Limb (tissue), 2 donors: ENCODE measurements around the gene IRAK2.

Experiments
- DNase-seq, 2 donors: peaks; one replicate each; pipeline ENCODE4 v3.0.0-alpha.2; 2016; ENCODE audit errors: extremely low spot score in 2 of 2

The IRAK2 gene

DNA sequence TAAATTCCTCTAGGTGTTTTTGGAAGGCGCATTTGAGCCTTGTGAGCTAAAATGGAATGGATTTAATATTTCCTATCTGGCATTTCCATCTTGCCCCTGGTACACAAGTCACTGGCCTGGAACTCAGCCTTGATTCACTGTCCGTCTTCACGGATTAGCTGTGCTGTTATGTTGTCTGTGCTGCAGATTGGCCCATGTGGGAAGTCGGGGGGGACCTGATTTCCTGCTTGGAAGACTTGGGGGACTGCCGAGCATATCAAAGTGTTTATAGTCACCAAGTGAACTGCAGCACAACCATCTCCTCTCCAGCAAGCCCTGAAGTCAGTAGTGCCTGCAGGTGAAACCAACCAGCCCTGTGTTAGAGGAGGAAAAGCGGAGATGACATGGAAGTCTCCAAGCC, 115.9 kb downstream of the IRAK2 start:
- DNase-seq = no peak

DNA sequence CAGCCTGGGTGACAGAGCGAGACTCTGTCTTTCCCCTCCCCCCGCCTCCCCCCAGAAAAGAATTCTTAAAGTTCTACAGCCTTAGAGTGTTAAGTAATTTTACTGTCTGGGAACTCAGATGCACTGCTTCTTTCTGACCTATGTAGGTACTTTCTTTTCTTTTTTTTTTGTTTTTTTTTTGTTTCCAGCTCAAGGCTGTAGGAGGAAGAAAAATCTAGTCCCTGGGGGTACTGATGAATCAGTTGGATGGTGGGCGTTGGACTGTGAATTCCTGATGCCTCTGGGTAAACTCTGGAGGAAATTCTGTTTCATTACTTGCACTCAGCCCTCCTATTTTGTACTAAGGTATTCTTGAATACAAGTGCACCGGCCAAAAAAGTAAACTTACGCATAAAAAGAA, 117.2 kb downstream of the IRAK2 start:
- no peak for DNase-seq

DNA sequence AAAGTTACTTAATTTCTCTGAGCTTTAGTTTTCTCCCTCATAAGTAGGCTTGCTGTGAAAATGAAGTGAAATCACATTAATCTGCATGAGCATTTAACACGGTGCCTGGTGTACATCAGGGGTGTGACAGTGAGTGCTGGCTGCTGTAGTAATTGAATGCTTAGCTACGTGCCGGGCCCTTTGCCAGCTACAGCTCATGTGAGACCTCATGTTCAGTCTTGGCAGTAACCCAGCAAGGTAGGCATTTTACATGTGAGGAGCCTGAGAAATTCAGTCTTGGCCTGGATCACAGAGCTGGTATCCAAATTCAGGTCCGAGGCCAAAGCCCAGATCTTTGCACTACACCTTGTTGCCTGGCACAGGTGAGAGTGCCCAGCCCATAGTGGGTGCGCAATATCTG, 118.9 kb downstream of the IRAK2 start:
- no peak for DNase-seq

DNA sequence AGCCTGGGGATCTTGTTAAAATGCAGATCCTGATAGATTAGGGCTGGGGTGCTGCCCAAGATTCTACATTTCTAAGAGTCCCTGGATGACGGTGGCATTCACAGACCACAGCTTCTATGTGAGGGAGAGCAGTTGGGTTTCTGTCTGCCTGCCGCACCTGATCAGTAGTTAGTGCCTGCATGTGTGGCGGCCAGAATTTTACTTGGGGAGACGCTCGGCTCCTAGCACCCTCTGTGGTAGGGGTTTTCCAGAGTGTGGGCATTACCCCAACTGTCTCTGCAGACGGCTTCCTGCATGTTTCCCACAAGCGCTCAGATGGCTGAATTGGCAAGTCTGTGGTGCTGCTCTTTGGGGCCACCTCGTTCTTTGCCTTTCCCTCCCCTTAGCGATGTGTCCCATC, 119.8 kb downstream of the IRAK2 start:
- DNase-seq = no peak

DNA sequence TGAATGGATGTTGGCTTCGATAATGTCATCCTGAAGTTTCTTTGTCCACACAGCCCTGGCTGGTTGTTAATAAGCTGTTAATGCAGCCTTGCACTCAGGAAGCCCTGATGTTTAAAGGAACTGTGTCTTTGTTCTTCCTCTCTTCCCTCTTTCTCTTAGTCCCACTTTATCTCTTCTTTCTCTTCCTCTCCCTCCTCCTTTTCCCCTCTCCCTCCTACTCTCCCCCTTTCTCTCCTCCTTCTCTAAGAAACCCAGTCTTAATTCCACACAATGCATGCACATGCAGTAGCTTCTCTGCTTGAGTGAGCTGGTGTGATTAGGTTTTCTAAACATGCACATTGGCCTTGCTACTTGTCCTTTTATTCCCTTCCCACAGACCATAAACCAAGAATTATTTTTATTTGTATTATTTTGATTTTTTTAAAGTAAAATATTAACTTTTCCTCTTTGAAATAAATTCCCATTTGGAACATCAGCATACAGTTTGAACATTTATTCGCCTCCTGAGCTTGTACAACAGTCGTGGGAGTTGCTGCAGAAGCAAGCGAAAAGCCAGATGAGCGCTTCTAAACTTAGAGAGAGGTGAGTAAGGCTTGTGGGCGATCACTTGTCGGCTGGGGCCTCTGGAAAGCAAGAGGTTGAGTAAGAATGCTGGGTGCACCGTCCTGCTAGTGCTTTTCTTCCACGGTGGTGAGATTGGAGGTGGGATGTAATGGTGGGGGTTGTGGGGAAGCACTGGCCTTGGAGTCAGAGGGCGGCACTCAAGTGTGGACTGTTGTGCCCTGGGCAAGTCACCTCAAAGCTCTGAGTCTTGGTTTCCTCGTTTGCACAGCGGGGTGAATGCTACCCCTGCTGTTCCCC, 120.8 kb downstream of the IRAK2 start:
- no peak for DNase-seq

DNA sequence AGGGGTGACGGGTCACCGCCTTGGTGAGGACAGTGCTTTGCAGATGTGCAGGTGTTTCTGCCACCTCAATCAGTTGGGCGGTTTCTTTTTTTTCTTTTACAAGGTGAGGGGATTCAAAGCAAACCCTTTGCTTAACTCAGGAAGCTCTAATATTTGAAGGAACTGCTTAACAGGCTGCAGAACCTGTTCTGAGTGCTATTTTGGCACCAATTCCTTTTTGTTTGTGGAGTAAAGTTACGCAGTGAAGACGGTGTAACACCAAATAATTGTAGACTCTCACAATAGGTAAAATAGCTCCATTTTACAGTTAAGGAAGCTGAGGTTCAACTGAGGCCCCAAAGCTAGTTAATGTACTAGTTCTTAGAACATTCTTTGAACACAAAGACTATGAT, 121.4 kb downstream of the IRAK2 start:
- DNase-seq = no peak

DNA sequence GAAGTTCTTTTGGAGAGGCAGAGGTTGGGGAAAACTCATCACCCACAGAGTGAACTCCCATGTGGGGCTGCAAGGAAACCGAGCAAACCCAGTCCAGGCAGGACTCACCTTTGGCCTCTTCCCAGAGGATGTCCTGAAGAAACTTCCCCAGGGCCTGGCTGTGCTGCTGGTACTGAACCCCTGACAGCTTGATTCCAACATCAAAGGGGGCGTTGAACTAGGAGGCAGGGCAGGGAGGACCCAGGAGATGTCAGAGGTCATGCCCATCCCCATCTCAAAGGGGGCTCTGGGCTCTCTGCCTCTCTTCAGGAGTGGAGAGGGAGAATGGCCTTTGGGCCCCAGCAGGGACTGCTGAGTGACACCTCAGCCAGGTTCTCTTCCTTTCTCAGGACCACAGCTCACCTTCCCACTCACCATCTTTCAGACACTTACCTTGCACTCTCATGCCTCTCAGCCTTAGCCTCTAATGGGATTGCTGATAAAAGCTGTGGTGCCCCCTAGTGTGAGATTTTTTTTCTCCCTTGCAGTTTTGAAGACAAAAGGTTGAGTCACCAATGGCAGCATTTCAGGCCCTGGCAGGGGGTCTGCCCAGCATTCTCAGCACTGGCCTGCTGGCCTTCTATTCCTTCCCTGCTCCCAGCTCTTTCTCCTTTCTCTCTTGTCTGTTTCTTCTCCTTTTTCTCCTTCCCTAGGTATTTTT, 122.0 kb downstream of the IRAK2 start:
- DNase-seq = peak in 1 of 2 donors; percentile 47

DNA sequence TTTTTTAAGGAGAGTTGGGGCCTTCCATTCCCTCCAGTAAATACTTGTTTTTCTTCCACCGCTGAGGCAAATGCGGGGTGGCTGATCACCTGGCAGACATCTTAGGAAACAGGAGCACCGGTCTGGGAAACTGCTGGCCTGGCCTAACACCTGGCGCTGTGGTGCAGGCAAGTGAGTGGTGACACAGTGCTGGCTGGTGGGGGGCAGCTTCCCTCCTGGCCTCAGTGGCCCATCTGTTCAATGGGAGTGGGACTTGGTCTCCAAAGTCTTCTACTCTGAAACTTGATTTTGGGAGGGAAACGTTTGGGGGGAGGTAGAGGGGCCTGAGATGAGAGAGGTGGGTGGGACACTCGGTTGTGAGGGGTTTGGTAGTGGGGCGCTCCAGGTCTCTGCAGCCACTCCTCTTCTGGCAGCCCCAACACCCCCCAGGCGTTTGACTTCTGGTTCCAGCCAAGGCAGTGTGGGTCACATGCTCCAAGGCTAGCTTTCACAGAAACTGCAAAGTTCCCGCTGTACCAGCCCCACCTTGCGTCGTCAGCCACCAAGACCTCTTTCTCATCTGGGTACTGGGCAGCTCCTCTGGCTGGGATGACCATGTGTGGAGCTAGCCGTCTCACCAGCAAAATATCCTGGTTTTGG, 123.3 kb downstream of the IRAK2 start:
- no peak for DNase-seq

DNA sequence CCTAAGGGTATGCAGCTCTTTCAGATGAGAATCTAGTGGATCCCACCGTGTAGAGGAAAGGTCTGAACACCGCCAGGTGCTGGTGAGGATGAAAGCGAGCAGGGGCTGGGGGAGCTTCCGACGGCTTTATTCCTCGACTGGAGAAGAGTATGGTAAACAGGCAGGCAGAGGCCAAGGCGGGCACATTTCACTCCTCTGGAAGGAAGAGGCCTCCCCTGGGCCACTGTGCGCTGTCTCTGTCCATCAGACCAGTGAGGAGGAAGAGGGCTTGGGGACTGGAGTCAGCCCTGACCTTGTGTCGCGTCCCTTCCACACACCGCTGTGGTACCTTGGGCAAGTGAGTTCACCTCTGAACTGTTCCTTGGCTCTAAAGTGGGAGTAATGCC, 123.8 kb downstream of the IRAK2 start:
- DNase-seq = no peak

DNA sequence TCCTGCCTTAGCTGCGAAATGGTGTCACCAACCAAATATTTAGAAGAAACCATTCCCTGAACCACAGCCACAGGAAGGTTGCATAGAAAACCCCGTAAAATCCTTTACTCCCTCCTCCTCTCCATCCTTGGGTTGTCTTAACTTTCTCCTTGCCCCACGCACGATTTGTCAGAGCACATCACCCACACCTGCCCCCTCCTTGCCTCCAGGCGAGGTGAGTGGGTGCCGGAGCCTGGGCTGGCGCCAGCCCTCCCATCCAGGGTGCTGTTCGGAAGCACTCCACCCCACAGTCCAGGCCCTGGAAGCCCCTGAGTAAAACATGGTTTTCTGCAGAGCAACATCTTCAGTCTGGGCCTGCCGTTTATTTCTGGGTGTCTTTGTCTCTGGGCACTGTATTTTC, 124.4 kb downstream of the IRAK2 start:
- no peak for DNase-seq

DNA sequence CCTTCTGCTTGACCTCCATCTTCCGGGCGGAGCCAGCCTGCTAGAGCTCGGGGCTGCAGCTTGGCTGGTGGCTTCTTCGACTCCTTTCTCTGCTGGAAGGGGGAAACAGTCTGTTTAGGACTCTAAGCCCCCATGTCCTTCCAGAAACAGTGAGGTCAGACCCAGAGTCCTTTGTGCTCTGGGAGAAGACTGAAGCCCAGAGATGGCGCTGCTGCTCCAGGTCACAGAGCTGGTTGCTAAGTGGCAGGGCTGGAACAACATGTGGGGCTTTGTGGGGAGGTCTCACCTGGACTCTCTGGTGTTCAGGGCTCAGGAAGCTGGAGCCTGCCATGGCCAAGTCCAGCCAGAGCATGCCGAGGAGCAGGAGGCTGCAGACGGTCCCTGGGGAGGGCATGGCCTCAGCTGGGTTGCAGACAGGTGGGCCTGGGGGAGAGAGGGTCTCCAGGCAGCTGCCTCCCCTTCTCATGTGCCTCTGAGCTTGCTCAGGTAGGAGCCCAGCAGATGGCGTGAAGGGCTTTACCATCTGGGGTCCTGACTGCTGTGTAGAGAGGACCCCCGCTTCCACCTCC, 125.2 kb downstream of the IRAK2 start:
- no peak for DNase-seq

DNA sequence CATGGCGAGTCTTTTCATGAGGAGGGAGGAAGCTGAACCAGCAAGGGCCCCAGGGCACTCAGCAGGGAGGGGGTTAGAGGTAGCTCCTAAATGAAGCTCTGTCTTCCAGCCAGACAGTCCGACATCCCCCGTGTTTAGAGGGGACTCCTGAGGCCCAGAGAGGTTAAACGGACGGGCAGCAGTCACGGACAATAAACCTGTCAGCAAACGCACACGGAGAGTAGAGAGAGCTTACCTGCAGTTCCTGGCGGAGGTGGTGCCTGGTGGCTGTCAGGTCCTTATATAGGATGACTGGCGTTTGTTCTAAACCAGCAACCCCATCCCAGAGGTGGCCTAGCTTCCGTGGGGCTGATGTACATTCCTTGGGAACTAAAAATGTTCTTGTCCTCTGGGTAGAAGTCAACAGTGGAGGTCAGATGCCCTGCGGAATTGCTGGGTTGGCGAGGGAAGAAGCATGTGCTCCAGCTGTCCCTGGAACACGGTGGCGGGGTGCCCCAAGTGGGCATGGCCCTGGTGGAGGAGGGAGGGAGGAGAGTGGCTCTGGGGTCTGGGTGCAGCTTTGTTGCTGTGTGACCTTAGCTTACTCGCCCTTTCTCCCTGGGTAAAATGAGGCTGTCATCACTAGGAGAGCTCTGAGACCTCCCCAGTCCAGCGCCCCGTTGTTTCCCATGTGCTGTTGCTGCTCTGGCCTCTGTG, 125.9 kb downstream of the IRAK2 start:
- DNase-seq = no peak

DNA sequence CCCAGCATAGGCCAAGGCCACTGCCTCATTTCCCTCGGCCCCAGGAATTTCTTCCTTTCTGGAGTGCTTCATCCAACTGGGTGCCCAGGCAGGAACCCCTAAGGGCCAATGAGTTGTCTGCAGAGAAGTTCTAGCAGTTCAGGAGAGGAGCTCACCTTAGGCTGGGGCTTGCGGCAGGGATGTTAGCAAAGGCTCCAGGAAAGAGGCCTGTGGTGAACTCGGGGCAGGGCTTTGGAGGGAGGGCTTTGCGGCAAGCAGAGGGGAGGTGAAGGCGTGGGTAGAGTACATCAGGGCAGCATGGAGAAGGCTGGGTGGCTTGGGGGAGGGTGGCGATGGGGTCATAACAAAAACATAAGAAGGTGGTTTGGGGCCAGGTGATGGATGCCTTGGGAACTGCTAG, 126.9 kb downstream of the IRAK2 start:
- no peak for DNase-seq

DNA sequence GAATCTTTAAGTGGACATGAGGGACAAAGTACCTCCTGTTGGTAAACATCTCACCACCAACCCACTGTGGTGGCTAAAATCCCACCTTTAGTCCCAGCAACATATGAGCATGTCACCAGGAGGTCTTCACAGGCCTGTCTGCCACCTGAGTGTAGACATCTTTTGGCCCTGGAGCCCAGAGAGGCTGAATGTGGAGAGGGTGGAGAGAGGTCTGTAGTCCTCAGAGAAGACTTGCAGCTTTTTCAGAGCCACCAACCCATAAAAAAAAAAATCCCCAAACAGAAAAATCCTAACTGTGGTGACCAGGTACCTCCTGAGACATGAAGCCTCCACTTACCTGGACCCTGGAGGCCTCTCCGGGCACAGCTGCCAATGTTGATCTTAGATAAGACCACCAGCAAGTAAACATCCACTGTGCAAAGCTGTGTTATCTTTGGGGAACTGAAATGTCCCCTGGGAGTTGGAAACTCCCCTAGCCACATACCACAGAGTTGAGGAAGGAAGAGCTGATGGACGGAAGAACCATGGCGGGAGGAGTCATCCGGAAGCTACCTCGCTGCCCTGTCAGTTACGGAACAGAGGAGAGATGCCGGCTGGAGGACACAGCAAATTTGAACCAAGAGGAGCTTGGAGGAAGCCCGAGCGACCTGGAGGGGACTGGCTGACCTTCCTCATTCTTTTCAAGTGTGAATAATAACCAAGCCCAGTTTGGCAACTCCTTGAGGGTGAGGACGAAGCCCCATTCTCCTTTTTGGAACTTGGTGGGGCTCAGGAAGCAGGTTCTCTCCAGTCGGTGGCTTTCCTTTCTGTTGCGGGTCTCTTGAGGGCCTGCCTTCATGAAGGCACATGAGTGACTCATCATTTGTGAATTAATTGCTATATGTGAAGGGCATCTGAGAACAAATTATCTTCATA, 128.0 kb downstream of the IRAK2 start, which contains the start of gene GHRL:
TSS of gene GHRL (minus strand) at position 443 of the 915 bp plus-strand sequence. CDS start 2,767 bp downstream, outside the sequence.
- DNase-seq = no peak
